HG02678 (cell line): ENCODE data around the gene TRIM46.
"Not testable (repeated sequence)": the region's sequence is repeated elsewhere in the genome, so short reads cannot be mapped to it uniquely, and the experiment has no call there.

Source experiments
- ATAC-seq: cut with Tn5 transposase; IDR thresholded peaks from one replicate; pipeline ENCODE4 v1.9.1; 2021; ENCODE audit warnings: mild to moderate bottlenecking, moderate library complexity; ENCODE audit not compliant: unreplicated experiment

The TRIM46 gene

GRCh38 chr1:155200920-155201319 is 27.3 kb downstream of the TRIM46 start:
- no peak for ATAC-seq

DNA sequence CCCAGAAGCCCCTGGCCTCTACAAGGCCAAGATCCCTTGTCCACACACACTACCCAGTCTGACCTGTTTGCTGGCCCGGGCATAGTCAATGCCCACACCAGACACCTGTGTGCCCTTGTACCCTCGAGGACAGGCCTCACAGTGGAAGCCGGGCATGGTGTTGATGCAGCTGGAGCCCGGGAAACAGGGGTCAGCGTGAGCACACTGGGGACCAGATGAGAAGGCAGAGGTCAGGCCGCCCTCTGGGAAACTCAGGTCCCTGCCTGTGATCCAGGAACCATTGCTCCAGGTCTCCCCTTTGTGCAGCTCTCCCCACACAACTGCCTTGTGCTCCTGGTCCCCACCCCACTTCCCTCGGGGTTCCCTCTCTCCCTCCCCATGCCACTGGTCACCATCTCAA is 28.5 kb downstream of the TRIM46 start:
- ATAC-seq: no peak

- ATAC-seq: no peak
These were observed 29.3 kb downstream of the TRIM46 start for GRCh38 chr1:155202731-155203515.

GRCh38 chr1:155205035-155205434 is 31.4 kb downstream of the TRIM46 start:
- no peak for ATAC-seq

DNA sequence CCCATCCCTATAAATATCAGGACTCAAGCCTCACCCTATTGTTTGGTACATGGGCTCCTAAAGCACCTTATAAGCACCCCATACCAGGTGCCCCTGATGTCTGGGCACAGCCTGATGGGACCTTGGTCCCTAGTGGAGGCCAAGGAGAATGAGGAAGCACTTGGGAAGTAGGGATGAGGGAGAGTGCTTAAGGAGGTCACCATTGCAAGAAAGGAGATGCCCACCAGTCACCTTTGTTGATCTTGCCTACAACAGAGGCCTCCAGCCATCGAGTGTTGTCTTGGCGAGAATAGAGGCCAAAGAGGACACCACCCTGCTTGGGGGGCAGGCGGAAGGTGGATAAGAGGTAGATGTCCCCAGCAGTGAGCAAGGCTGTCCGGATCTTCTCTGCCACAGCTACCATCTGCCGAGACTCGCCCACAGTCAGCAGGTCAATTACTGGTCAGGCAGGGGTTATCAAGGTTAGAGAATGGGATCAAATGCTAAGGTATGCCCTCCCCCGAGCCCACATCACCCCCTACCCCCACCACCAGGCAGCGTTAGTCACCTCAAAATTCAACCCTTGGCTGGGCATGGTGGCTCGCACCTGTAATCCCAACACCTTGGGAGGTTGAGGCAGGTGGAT is 32.4 kb downstream of the TRIM46 start:
- ATAC-seq: no peak

- no peak for ATAC-seq
These were observed 33.5 kb downstream of the TRIM46 start for GRCh38 chr1:155206891-155207805.

DNA sequence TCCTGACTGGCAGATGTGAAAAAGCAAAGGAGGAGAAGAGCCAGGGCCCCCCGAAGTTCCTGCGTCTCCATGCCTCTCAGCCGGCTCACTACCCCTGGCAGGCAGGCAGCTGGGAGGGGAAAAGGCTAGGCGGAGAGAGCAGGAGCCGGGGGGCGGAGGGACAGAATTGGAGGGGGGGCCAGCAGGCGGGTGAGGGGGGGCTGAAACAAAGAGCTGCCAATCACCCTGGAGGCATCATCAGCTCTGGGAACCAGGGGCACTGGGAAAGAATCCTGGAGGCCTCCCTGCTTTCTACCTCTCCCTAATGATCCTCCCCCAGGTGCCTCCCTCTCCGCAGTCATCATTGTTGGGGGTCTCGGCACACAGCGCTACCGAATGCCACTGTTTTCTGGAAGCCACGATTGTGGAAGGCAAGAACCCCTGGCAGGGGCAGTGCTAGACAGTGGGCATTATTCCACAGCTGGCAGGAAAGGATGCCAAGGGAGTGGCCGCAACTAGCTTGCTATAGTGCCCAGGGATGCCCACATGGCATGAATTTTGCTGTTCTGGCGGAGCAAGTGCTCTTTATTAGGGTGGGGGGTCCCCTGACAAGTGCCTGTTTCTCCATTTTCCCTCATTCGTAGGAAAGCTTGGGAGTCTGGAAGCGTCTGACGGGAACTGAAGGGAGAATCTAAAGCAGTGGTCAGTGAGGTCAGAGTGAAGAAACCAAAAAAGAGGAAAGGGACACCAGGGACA is 34.3 kb downstream of the TRIM46 start, which contains the start of gene THBS3:
THBS3 (minus strand) TSS at position 92 of the 735 bp plus-strand sequence; CDS start at position 71, 21 bp downstream.
- no peak for ATAC-seq

DNA sequence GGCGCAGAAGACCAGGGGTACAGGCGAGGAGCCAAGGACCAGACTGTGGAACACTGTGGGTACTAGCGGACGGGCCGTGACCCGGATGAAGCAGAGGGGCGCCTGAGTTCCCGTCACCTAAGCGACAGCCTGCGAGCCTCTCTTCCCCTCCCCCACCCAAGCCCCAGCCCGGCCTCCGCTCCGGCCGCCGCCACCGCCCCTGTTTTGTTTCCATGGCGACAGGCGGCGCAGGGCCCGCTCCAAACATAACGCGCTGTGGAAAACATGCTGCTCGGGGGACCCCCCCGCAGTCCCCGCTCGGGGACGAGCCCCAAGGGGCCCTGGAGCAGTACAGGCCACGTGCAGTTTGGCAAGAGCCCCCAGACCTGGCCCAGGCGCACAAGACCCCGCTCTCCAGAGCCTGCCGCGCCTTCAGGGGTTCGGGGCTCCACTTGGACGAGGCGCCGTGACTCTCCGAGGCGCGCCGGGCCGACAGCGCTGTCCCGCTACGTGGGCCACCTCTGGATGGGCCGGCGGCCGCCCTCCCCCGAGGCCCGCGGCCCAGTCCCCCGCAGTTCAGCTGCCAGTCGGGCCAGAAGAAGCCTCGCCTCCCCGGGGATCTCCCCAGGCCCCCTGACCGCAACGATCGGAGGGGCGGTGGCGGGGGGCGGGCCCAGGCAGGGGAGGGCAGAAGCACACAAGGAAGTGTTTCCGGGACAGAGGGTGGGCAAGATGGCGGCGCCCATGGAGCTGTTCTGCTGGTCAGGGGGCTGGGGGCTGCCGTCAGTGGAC is 35.1 kb downstream of the TRIM46 start, which contains the start of gene MTX1:
MTX1 (plus strand) TSS at position 155 of the 771 bp plus-strand sequence; CDS start at position 265, 110 bp downstream.
- peak; percentile 83 for ATAC-seq

- no peak for ATAC-seq
These were observed 35.7 kb downstream of the TRIM46 start for GRCh38 chr1:155209312-155209721.

DNA sequence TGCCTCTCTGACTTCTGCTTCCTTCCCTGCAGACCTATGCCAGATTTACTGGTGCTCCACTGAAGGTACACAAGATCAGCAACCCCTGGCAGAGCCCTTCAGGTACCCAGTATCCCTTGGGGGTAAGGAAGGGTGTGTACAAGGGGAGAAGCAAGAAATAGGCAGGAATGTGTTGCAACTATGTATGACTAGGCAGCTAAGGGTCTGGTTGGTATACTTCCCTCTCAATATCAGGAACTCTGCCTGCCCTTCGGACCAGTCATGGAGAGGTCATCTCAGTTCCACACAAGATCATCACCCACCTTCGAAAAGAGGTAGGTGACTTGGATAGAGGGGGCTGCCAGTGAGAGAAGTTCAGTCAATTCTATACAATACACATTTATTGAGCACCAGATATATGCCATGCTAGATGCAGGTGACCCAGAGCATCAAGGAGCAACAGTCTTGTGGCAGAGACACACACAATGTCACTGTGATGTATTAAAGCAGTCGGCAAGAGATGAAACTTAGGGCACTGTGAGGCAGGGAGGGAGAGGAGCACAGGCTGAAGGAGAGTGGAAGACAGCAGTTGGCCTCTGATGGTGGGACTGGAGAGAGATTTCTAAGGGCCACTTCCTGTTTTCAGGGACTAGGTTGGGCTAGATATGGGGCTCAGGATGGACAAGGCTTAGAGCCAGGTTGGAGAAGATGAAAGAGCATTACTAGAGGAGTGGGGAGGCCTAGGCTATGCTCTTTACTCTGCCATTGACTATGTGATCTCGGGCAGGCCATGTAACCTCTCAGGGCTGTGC is 36.9 kb downstream of the TRIM46 start:
- ATAC-seq: no peak

DNA sequence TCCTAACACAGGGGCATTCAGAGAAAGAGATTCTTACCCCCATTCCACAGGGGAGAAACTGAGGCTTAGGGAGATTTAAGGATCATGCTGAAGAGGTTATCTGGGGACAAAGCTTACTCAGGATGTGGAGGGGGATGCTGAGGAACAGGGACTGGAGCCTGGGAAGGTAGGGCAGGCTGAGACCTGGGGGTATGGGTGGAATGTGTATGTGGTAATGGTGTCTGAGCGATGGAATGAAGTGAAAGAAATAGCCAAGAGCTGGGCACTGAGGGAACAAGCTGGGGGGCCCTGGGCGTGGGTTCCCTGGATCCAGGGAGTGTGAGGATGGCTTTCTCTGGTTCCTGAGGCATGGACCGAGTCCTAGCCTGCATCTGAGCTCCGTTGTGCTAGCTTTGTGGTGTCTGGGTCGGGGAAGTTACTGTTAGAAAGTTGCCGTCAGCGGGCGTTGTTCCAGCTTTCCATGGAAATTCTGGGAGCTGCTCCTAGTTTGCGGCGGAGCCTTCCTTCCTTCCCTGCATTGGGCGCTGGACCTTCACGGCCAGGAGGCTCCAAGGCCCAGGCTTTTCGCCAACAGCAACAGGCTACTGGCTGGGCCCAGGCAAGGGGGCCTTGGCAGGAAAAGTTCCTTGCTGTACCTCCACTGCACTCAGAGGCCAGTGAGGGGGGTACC is 37.9 kb downstream of the TRIM46 start:
- ATAC-seq: not testable (repeated sequence)

GRCh38 chr1:155212051-155212440 is 38.4 kb downstream of the TRIM46 start:
- not testable (repeated sequence) for ATAC-seq

DNA sequence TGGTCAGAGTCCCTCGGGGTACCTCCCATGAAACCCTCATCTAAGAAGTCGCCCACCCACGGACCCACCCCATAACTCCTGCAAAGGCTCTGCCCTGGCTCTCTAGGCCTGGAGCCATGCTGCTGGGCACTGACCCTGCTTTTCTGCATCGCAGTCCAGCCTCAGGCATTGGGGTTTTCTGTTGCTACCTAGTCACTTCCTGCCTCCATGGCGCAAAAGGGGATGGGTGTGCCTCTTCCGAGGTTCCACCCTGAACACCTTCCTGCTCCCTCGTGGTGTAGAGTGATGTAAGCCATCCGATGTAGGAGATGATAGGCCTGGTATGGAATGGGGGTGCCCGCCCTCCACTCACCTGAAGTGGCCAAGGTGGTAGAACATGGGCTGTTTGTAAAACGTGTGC is 41.1 kb downstream of the TRIM46 start:
- ATAC-seq: not testable (repeated sequence)

DNA sequence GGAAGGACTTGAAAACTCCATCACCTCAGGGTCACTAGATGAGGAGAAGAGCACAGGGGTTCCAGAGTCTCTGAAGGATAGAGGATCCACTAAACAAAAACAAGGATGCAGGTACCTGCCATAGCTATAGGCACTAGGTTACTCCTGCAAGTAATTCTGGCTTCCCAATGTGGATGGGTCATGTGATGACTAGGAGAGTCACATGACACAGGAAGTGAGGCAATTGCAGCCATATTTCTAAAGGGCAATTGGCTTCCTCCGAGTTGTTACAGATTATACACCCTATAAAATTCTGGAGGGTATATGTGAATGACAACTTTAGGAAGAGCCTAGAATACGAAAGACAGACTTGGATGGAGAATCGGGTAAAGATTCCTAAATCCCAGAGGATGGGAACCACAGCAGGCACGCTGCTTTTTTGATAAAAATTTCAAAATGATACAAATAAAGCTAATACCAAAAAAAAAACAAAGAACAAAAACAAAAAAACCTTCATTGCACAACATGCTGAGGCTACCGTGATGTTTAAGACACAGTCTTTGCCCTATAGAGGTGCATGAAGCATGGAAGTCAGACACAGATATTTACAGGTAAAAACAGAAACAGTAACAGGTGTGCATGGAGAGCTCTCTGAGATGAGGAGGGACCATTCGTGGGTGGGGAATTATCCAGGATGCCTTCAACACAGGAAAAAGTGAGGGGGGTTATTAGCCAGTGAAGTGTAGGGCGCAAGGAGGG is 45.4 kb downstream of the TRIM46 start:
- no peak for ATAC-seq

DNA sequence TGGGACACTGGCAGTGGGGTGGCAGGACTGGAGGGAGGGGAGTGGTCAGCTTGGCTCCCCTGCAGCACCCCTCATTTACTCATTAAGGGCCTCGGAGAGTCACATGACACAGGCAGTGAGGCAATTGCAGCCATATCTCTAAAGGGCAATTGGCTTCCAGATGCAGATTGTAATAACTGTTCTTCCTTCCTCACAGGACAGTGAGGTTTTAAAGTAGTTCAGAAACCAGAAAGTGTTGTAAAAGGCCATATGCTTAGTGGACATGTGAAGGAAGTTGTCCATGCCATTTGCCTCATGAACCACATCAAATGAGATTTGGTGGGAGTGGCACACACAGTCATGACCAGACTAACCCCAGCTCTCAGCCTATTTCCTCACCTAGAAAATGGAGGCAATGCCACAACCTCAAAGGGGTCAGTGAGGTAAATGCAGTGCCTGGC is 46.0 kb downstream of the TRIM46 start:
- no peak for ATAC-seq

DNA sequence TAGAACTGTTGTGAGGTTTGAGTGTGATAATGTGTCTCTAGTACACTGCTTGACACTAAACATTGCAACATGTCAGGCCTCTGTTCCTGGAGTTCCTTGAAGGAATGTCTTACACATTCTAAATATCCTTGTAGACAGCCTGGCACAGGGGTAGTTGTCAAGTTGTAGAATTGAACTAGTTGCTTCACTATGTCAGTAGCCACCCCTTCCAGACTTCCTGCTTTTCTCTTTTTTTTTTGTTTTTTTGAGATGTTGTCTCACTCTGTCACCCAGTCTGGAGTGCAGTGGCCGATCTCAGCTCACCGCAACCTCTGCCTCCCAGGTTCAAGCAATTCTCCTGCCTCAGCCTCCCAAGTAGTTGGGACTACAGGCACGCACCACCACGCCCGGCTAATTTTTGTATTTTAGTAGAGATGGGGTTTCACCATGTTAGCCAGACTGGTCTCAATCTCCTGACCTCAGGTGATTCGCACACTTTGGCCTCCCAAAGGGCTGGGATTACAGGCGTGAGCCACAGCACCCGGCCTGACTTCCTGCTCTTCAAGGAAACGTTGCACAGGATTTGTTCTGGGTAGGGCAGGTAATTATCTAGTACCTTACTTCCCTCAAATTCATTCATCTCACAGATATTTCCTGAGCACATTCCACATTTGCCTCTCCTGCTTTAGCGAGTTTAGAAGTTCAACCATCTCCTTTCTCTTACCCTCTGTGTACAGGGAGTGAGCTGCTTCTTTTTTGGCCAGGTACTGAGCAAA is 46.7 kb downstream of the TRIM46 start:
- not testable (repeated sequence) for ATAC-seq

- no peak for ATAC-seq
These were observed 49.4 kb downstream of the TRIM46 start for GRCh38 chr1:155223047-155223446.
